Endothelial cell (in vitro differentiated cells): ENCODE measurements around the gene ST6GAL1. TPM values are rescaled to one million over a fixed set of nuclear protein-coding genes. Genes with fewer than 3 reads are reported as not detected.

Experiments used
- DNase-seq: peaks from one replicate; pipeline ENCODE4 v3.0.0; 2021; ENCODE audit warnings: low spot score
- H3K27ac Mint-ChIP-seq: one replicate; pipeline ENCODE4 v1.8.0; 2021; ENCODE audit warnings: mixed read lengths, inconsistent platforms; ENCODE audit not compliant: unreplicated experiment
- H3K27me3 Mint-ChIP-seq: one replicate; pipeline ENCODE4 v1.8.0; 2021; ENCODE audit warnings: mild to moderate bottlenecking, moderate library complexity, mixed read lengths, inconsistent platforms; ENCODE audit not compliant: unreplicated experiment
- H3K36me3 Mint-ChIP-seq: one replicate; pipeline ENCODE4 v1.8.0; 2021; ENCODE audit warnings: mild to moderate bottlenecking, low read depth, mixed read lengths, inconsistent platforms; ENCODE audit not compliant: unreplicated experiment
- H3K4me1 Mint-ChIP-seq: one replicate; pipeline ENCODE4 v1.8.0; 2021; ENCODE audit warnings: mild to moderate bottlenecking, mixed read lengths, inconsistent platforms; ENCODE audit not compliant: unreplicated experiment
- H3K4me3 Mint-ChIP-seq: one replicate; pipeline ENCODE4 v1.8.0; 2021; ENCODE audit warnings: mild to moderate bottlenecking, mixed read lengths, inconsistent platforms; ENCODE audit not compliant: unreplicated experiment
- H3K9me3 Mint-ChIP-seq: one replicate; pipeline ENCODE4 v1.8.0; 2021; ENCODE audit warnings: mixed read lengths, inconsistent platforms; ENCODE audit not compliant: unreplicated experiment
- CTCF ChIP-seq: fragments of 200-600 bp; sonication (generic); IDR thresholded peaks from one replicate; pipeline ENCODE4 v1.5.0; 2021; ENCODE audit warnings: antibody characterized with exemption; ENCODE audit not compliant: unreplicated experiment
- total RNA-seq: library from RNA; stranded (reverse); fragmentation: NEBNext Ultra II Directional; extraction: Animal tissue kit (Norgen Biotek cat#: 25700); gene quantifications from one replicate; pipeline ENCODE4 v1.2.1, GENCODE V29; 2021; ENCODE audit not compliant: unreplicated experiment

The ST6GAL1 gene
- total RNA-seq, 1 donor from 2014 or later: 82.4 TPM

- DNase-seq: no peak
- Mint-ChIP-seq H3K9me3 (no peaks in the 10 kb centered on the region), H3K27me3 (peaks cover 2% of the 10 kb centered on the region), H3K36me3 (peaks cover 18% of the 10 kb centered on the region), H3K4me1 (peaks cover 26% of the 10 kb centered on the region), H3K4me3 (no peak overlapping the region), H3K27ac (no peak overlapping the region)
- TF ChIP-seq CTCF: no peak
Measured at GRCh38 chr3:187017511-187018230, 87.3 kb downstream of the ST6GAL1 start.

- no peaks in the 10 kb centered on the region for H3K9me3 Mint-ChIP-seq
- no peak overlapping the region for H3K4me3 Mint-ChIP-seq
- peaks cover 2% of the 10 kb centered on the region for H3K27me3 Mint-ChIP-seq
- no peak for TF ChIP-seq CTCF
- DNase-seq: no peak
- H3K36me3 Mint-ChIP-seq: peaks cover 16% of the 10 kb centered on the region
- H3K27ac Mint-ChIP-seq: no peak overlapping the region
- H3K4me1 Mint-ChIP-seq: peaks cover 22% of the 10 kb centered on the region
Measured at GRCh38 chr3:187019542-187020072, 89.3 kb downstream of the ST6GAL1 start.

- Mint-ChIP-seq H3K36me3 (peaks cover 21% of the 10 kb centered on the region), H3K9me3 (no peaks in the 10 kb centered on the region), H3K27ac (peak overlapping the region; percentile 71), H3K4me1 (peaks cover 29% of the 10 kb centered on the region), H3K4me3 (no peak overlapping the region), H3K27me3 (peaks cover 2% of the 10 kb centered on the region)
- TF ChIP-seq CTCF: no peak
- DNase-seq: no peak
Measured at GRCh38 chr3:187020376-187020775, 90.0 kb downstream of the ST6GAL1 start.

- H3K9me3 Mint-ChIP-seq: no peaks in the 10 kb centered on the region
- peak overlapping the region; percentile 59 for H3K27ac Mint-ChIP-seq
- peaks cover 30% of the 10 kb centered on the region for H3K4me1 Mint-ChIP-seq
Measured at GRCh38 chr3:187021748-187022402, 91.5 kb downstream of the ST6GAL1 start.

More at GRCh38 chr3:187021748-187022402, 91.5 kb downstream of the ST6GAL1 start:
- TF ChIP-seq CTCF: no peak
- Mint-ChIP-seq H3K36me3 (peaks cover 14% of the 10 kb centered on the region), H3K27me3 (no peaks in the 10 kb centered on the region), H3K4me3 (peak overlapping the region; percentile 15)
- no peak for DNase-seq
